PC-9 (cell line): ENCODE data around the gene ALG6.

ENCODE experiments used
- EZH2 ChIP-seq: fragments of 200-600 bp; sonication (generic); IDR thresholded peaks from 2 replicates; pipeline ENCODE4 v1.8.0; 2017; ENCODE audit warnings: antibody characterized with exemption, low read depth
- TF ChIP-seq, protein P1 (sequence below): fragments of 200-600 bp; sonication (generic); conservative IDR thresholded peaks from 2 replicates; pipeline ENCODE4 v1.6.1; 2017; ENCODE audit warnings: mixed run types, antibody characterized with exemption, mild to moderate bottlenecking, moderate library complexity

DNA sequence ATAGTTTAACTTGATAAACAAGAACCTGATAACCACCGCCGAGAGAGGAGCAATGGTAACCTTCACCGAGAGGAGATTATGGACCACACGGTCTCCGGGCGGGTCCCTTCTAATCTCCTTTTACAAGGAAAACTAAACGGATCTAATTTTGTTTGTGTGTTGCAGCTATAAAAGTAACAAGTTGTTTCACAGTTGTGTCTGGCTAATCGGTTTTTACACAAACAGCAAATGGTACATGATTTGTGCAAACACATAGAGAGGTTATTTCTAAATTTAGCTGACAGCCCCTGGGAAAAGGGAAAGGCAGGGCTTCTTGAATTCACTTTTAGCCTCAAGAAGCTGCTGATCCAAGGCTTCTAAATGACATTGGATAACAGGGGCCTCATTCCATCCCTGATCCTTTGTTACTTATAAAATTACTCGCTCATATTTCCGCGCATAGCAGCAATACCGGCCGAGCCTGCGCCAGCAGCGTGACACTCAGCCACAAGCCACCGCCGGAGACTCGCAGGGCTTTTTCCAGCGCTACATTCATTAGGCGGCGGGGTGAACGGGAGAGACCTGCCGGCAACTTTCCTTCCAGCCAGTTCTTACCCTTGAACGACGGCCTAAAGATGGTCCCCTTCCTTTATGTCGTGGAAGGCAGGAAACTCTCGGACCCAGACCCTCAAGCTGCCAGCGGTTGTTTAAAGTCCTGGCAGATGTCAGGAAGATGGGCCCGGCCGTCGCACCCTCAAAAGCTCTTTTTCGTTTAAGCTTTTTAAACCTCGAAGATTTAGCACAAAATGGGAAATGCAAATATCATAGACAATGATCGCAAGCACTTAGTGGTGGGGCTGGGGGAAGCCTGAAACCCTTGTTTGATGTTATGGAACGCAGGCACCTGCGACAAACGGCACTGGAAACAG lies 40.7 kb upstream of the ALG6 start:
- TF ChIP-seq, protein P1, sequence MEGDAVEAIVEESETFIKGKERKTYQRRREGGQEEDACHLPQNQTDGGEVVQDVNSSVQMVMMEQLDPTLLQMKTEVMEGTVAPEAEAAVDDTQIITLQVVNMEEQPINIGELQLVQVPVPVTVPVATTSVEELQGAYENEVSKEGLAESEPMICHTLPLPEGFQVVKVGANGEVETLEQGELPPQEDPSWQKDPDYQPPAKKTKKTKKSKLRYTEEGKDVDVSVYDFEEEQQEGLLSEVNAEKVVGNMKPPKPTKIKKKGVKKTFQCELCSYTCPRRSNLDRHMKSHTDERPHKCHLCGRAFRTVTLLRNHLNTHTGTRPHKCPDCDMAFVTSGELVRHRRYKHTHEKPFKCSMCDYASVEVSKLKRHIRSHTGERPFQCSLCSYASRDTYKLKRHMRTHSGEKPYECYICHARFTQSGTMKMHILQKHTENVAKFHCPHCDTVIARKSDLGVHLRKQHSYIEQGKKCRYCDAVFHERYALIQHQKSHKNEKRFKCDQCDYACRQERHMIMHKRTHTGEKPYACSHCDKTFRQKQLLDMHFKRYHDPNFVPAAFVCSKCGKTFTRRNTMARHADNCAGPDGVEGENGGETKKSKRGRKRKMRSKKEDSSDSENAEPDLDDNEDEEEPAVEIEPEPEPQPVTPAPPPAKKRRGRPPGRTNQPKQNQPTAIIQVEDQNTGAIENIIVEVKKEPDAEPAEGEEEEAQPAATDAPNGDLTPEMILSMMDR: no peak
- no peak for TF ChIP-seq EZH2
